Osteocyte (in vitro differentiated cells): ENCODE results near the gene AIG1. TPM values are rescaled to one million over a fixed set of nuclear protein-coding genes. Genes with fewer than 3 reads are reported as not detected.

Experiments
- DNase-seq: peaks from one replicate; pipeline ENCODE4 v3.0.0; 2021; ENCODE audit warnings: mixed read lengths; ENCODE audit not compliant: unreplicated experiment; ENCODE audit errors: extremely low spot score
- H3K27ac Mint-ChIP-seq: one replicate; pipeline ENCODE4 v1.8.0; 2021; ENCODE audit warnings: mild to moderate bottlenecking, mixed read lengths; ENCODE audit not compliant: unreplicated experiment
- H3K27me3 Mint-ChIP-seq: one replicate; pipeline ENCODE4 v1.8.0; 2021; ENCODE audit warnings: mixed read lengths; ENCODE audit not compliant: unreplicated experiment
- H3K36me3 Mint-ChIP-seq: one replicate; pipeline ENCODE4 v1.8.0; 2021; ENCODE audit warnings: mixed read lengths; ENCODE audit not compliant: unreplicated experiment
- H3K4me1 Mint-ChIP-seq: one replicate; pipeline ENCODE4 v1.8.0; 2021; ENCODE audit warnings: mixed read lengths; ENCODE audit not compliant: unreplicated experiment
- H3K4me3 Mint-ChIP-seq: one replicate; pipeline ENCODE4 v1.8.0; 2021; ENCODE audit warnings: mild to moderate bottlenecking, moderate library complexity, mixed read lengths; ENCODE audit not compliant: unreplicated experiment
- H3K9me3 Mint-ChIP-seq: one replicate; pipeline ENCODE4 v1.8.0; 2021; ENCODE audit warnings: mixed read lengths; ENCODE audit not compliant: unreplicated experiment
- CTCF ChIP-seq: fragments of 200-600 bp; sonication (generic); IDR thresholded peaks from 2 replicates; pipeline ENCODE4 v1.5.0; 2021; ENCODE audit warnings: antibody characterized with exemption, mild to moderate bottlenecking, moderate library complexity
- total RNA-seq: library from RNA; stranded (reverse); gene quantifications from 2 replicates; pipeline ENCODE4 v1.2.1, GENCODE V29; 2021

The AIG1 gene
- total RNA-seq, 1 donor from 2014 or later = 40.5 TPM

- Mint-ChIP-seq H3K9me3 (no peaks in the 10 kb centered on the region), H3K27ac (peak overlapping the region; percentile 83), H3K4me1 (peaks cover 51% of the 10 kb centered on the region), H3K4me3 (peak overlapping the region; percentile 81), H3K27me3 (no peaks in the 10 kb centered on the region), H3K36me3 (no peaks in the 10 kb centered on the region)
- no peak for TF ChIP-seq CTCF
- no peak for DNase-seq
Measured at GRCh38 chr6:143061597-143062385, 1.1 kb downstream of the AIG1 start.

- no peak for DNase-seq
- H3K27ac Mint-ChIP-seq = peak overlapping the region; percentile 17
- no peaks in the 10 kb centered on the region for H3K27me3 Mint-ChIP-seq
- no peak for TF ChIP-seq CTCF
- peaks cover 52% of the 10 kb centered on the region for H3K4me1 Mint-ChIP-seq
- no peaks in the 10 kb centered on the region for H3K9me3 Mint-ChIP-seq
- H3K36me3 Mint-ChIP-seq = no peaks in the 10 kb centered on the region
- peak overlapping the region; percentile 20 for H3K4me3 Mint-ChIP-seq
Measured at GRCh38 chr6:143062551-143062950, 1.9 kb downstream of the AIG1 start.

- Mint-ChIP-seq H3K27ac (no peak overlapping the region), H3K9me3 (no peaks in the 10 kb centered on the region), H3K27me3 (no peaks in the 10 kb centered on the region), H3K36me3 (no peaks in the 10 kb centered on the region), H3K4me3 (no peak overlapping the region), H3K4me1 (peaks cover 59% of the 10 kb centered on the region)
- TF ChIP-seq CTCF = no peak
- DNase-seq = no peak
Measured at GRCh38 chr6:143063631-143064030, 2.9 kb downstream of the AIG1 start.

GRCh38 chr6:143064271-143064670 lies 3.6 kb downstream of the AIG1 start:
- Mint-ChIP-seq H3K27me3 (no peaks in the 10 kb centered on the region), H3K27ac (no peak overlapping the region)

More at GRCh38 chr6:143064271-143064670, 3.6 kb downstream of the AIG1 start:
- Mint-ChIP-seq H3K9me3 (no peaks in the 10 kb centered on the region), H3K36me3 (no peaks in the 10 kb centered on the region), H3K4me1 (peaks cover 54% of the 10 kb centered on the region), H3K4me3 (no peak overlapping the region)
- TF ChIP-seq CTCF = no peak
- DNase-seq = no peak
